BE2C (cell line): ENCODE measurements around the gene RAPGEF2.

Experiments
- DNase-seq: peaks from one replicate; pipeline ENCODE4 v3.0.0-alpha.2; 2020
- H3K27me3 ChIP-seq: fragments of 250-450 bp; sonication (Bioruptor Pico); 2 replicates; pipeline ENCODE4 v1.5.1; 2020; ENCODE audit warnings: mild to moderate bottlenecking
- H3K36me3 ChIP-seq: fragments of 250-450 bp; sonication (Bioruptor Pico); 2 replicates; pipeline ENCODE4 v1.5.1; 2020; ENCODE audit warnings: mild to moderate bottlenecking
- H3K4me1 ChIP-seq: fragments of 250-450 bp; sonication (Bioruptor Pico); 2 replicates; pipeline ENCODE4 v1.5.1; 2020
- H3K4me3 ChIP-seq: 2 replicates; pipeline ENCODE4 v1.5.1; 2011; ENCODE audit warnings: low read depth, low read length
- H3K9me3 ChIP-seq: fragments of 250-450 bp; sonication (Bioruptor Pico); 2 replicates; pipeline ENCODE4 v1.5.1; 2020
- TF ChIP-seq, protein P1 (sequence below): IDR thresholded peaks from 2 replicates; pipeline ENCODE4 v1.5.1; 2012; ENCODE audit warnings: mild to moderate bottlenecking, low read depth, low read length

The RAPGEF2 gene

DNA sequence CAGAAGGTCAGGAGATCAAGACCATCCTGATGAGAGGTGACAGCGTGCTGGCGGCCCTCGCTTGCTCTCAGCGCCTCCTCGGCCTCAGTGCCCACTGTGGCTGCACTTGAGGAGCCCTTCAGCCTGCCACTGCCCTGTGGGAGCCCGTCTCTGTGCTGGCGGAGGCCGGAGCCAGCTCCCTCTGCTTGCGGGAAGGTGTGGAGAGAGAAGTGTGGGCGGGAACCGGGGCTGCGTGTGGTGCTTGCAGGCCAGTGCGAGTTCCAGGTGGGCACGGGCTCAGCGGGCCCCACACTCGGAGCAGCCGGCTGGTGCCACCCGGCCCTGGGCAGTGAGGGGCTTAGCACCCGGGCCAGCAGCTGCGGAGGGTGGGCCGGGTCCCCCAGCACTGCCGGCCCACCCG, 286.9 kb downstream of the RAPGEF2 start:
- Histone ChIP-seq H3K4me1 (no peaks in the 10 kb centered on the region), H3K36me3 (no peaks in the 10 kb centered on the region), H3K4me3 (no peak overlapping the region), H3K27me3 (no peaks in the 10 kb centered on the region), H3K9me3 (no peaks in the 10 kb centered on the region)
- no peak for DNase-seq
- TF ChIP-seq, protein P1, sequence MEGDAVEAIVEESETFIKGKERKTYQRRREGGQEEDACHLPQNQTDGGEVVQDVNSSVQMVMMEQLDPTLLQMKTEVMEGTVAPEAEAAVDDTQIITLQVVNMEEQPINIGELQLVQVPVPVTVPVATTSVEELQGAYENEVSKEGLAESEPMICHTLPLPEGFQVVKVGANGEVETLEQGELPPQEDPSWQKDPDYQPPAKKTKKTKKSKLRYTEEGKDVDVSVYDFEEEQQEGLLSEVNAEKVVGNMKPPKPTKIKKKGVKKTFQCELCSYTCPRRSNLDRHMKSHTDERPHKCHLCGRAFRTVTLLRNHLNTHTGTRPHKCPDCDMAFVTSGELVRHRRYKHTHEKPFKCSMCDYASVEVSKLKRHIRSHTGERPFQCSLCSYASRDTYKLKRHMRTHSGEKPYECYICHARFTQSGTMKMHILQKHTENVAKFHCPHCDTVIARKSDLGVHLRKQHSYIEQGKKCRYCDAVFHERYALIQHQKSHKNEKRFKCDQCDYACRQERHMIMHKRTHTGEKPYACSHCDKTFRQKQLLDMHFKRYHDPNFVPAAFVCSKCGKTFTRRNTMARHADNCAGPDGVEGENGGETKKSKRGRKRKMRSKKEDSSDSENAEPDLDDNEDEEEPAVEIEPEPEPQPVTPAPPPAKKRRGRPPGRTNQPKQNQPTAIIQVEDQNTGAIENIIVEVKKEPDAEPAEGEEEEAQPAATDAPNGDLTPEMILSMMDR = no peak

DNA sequence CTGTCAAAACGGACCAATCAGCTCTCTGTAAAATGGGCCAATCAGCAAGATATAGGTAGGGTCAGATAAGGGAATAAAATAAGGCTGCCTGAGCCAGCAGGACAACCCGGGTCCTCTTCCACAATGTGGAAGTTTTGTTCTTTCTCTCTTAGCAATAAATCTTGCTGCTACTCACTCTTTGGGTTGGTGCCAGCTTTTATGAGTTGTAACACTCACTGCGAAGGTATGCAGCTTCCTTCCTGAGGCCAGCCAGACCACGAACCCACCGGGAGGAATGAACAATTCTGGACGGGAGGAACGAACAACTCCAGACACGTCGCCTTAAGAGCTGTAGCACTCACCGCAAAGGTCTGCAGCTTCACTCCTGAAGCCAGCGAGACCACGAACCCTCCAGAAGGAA, 287.8 kb downstream of the RAPGEF2 start:
- no peak for DNase-seq
- TF ChIP-seq, protein P1 = no peak
- no peaks in the 10 kb centered on the region for H3K27me3 ChIP-seq
- no peaks in the 10 kb centered on the region for H3K4me1 ChIP-seq
- no peaks in the 10 kb centered on the region for H3K36me3 ChIP-seq
- H3K9me3 ChIP-seq = no peaks in the 10 kb centered on the region
- no peak overlapping the region for H3K4me3 ChIP-seq

DNA sequence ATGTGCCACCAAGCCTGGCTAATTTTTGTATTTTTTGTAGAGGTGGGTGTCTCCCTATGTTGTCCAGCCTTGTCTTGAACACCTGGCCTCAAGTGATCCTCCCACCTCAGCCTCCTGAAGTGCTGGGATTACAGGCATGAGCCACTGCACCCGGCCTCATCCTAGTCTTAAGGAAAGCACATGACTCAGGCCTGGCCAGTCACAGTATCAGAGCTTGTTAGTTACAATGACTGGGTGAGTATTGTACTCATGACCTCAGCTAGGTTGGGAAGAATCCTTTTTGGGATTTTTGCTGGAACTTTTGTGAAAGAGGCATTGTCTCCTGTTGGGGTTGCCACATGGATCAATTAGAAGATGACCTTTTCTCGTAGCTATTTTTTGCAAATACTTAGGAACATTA, 292.8 kb downstream of the RAPGEF2 start:
- Histone ChIP-seq H3K36me3 (no peaks in the 10 kb centered on the region), H3K27me3 (no peaks in the 10 kb centered on the region), H3K4me3 (no peak overlapping the region), H3K9me3 (no peaks in the 10 kb centered on the region), H3K4me1 (no peaks in the 10 kb centered on the region)
- no peak for DNase-seq
- TF ChIP-seq, protein P1 = no peak

DNA sequence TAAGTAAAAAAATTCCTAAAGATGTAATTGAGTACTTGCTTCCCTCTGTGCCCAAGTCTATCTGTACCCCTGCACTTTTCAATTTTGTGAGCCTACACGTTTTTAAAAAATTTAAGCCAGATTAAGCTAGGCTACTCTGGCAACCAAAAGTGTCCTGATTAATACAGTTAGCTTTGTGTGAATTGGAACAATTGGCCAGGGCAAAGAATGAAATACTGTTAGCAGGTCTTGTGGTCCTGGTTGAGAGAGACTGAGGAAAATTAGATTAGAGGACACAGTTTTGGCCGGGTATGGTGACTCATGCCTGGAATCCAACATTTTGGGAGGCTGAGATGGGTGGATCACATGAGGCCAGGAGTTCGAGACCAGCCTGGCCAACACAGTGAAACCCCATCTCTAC, 293.3 kb downstream of the RAPGEF2 start:
- TF ChIP-seq, protein P1 = no peak
- DNase-seq = no peak

DNA sequence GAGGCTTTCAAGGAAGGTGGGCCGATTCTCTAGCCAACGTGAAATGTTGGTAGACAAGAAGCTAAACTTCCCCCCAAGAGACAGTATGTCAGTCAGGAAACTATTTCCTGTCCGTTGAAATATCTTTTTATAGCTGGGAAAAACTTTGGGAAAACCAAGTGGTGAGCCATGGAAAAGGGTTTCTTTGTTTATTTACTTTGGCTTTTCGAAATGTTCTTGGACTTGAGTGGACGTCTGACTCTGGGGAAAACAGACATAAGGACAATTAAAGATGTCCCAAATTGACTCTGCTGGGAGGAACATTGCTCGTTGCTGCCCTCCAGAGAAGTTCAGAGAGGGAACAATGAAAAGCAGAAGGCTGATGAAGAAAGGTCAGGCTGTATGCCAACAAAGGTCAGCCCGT, 295.4 kb downstream of the RAPGEF2 start:
- Histone ChIP-seq H3K9me3 (no peaks in the 10 kb centered on the region), H3K36me3 (no peaks in the 10 kb centered on the region), H3K4me3 (no peak overlapping the region), H3K4me1 (no peaks in the 10 kb centered on the region), H3K27me3 (no peaks in the 10 kb centered on the region)
- TF ChIP-seq, protein P1 = no peak
- no peak for DNase-seq

More for the DNA sequence above, 293.3 kb downstream of the RAPGEF2 start:
- no peaks in the 10 kb centered on the region for H3K4me1 ChIP-seq
- no peaks in the 10 kb centered on the region for H3K9me3 ChIP-seq
- no peaks in the 10 kb centered on the region for H3K27me3 ChIP-seq
- H3K36me3 ChIP-seq = no peaks in the 10 kb centered on the region
- H3K4me3 ChIP-seq = no peak overlapping the region

DNA sequence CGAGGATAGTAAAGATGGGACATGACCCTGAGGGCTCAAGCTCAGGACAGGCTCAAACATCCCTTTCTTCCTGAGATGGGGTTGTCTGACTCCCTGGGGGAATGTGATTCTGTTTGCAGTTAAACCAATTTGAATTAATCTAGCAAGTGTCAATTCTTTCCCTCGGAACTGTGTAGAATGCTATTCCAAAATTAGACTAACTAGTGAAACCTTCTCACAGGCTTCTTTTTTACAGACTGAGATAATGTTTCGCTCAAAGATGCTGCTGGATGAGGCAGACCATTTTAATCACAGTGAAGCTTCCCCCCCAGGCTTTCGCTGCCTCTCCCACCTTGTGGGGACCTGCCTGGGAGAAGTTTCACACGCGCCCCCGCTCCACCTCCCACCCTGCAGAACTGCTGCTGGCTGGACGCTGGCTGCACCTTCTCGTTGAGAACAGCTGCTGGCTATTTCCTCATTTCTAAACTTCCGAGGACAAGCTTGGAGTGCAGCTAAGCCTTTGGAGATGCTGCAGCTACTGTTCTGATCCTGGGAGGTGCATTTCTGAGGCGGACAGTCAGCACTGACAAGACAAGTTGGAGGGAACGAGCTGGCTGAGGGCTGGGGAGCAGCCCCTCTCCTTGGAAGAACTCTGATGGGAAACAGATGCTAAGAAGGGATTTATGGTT, 297.8 kb downstream of the RAPGEF2 start:
- TF ChIP-seq, protein P1 = no peak
- Histone ChIP-seq H3K36me3 (no peaks in the 10 kb centered on the region), H3K4me1 (no peaks in the 10 kb centered on the region), H3K4me3 (no peak overlapping the region), H3K27me3 (no peaks in the 10 kb centered on the region), H3K9me3 (no peaks in the 10 kb centered on the region)
- no peak for DNase-seq
